G401 (cell line): ENCODE results near the gene CD47. TPM values are rescaled to one million over a fixed set of nuclear protein-coding genes. Genes with fewer than 3 reads are reported as not detected.

Experiments
- DNase-seq: peaks from one replicate; pipeline ENCODE4 v3.0.0-alpha.2; 2015; ENCODE audit warnings: low spot score
- in situ Hi-C: cut with HindIII; loops from 2 replicates; pipeline ENCODE4 v1.10.0; 2016; ENCODE audit warnings: low sequenced_read_pairs, mixed read lengths
- total RNA-seq: library from RNA; depleted of rRNA; stranded (reverse); fragments of >200 nt; shearing (Covaris generic); gene quantifications from 2 replicates; pipeline ENCODE4 v1.2.3, GENCODE V29; 2014; rRNA removed

Gene CD47
- total RNA-seq, 1 experiment from 2014 or later = 0.85 TPM

- no peak for DNase-seq
- in situ Hi-C loops = no loop called here
Observed at GRCh38 chr3:107999215-107999775, 91.5 kb downstream of the CD47 start.

GRCh38 chr3:107997671-107998070, 93.2 kb downstream of the CD47 start:
- no peak for DNase-seq
- in situ Hi-C loops = no loop called here

GRCh38 chr3:107995823-107996222, 95.0 kb downstream of the CD47 start:
- DNase-seq = no peak
- in situ Hi-C loops = no loop called here

- no peak for DNase-seq
- in situ Hi-C loops = no loop called here
Observed at GRCh38 chr3:107994956-107995715, 95.7 kb downstream of the CD47 start.

- in situ Hi-C loops = no loop called here
- no peak for DNase-seq
Observed at GRCh38 chr3:107994181-107994580, 96.7 kb downstream of the CD47 start.

GRCh38 chr3:107993771-107994170, 97.1 kb downstream of the CD47 start:
- no peak for DNase-seq
- in situ Hi-C loops = no loop called here

Other genes starting within 250 kb of the CD47 start
- gene IFT57, start 131.4 kb upstream of the CD47 start, total RNA-seq = 98.1 and 113 TPM in 2 replicates
- gene HHLA2, start 205.5 kb upstream of the CD47 start, total RNA-seq = not detected in 2 replicates